Thymus (tissue), 11 donors: ENCODE data around the gene ZNF22. TPM values are rescaled to one million over a fixed set of nuclear protein-coding genes. Genes with fewer than 3 reads are reported as not detected.

Source experiments
- DNase-seq, 9 donors: peaks; one replicate each; pipeline ENCODE4 v3.0.0-alpha.2; 2013; ENCODE audit warnings: low spot score in 9 of 9, low read depth in 6 of 9, missing footprints in 1 of 9
- H3K27ac ChIP-seq, 2 donors: one replicate each; pipeline ENCODE4 v1.5.1; 2013; ENCODE audit warnings: control low read depth in 1 of 2, low read depth in 1 of 2, low read length in 1 of 2, mild to moderate bottlenecking in 1 of 2, moderate library complexity in 1 of 2
- H3K27me3 ChIP-seq, 2 donors: one replicate each; pipeline ENCODE4 v1.5.1; 2013; ENCODE audit warnings: low read length in 1 of 2; ENCODE audit not compliant: control insufficient read depth in 2 of 2, insufficient read depth in 1 of 2
- H3K36me3 ChIP-seq, 2 donors: one replicate each; pipeline ENCODE4 v1.5.1; 2013; ENCODE audit warnings: low read length in 1 of 2, mild to moderate bottlenecking in 1 of 2, moderate library complexity in 1 of 2; ENCODE audit not compliant: control insufficient read depth in 2 of 2, insufficient read depth in 2 of 2
- H3K4me1 ChIP-seq, 2 donors: one replicate each; pipeline ENCODE4 v1.5.1; 2013; ENCODE audit warnings: low read length in 2 of 2; ENCODE audit not compliant: control insufficient read depth in 2 of 2, insufficient read depth in 2 of 2
- H3K4me3 ChIP-seq, 2 donors: one replicate each; pipeline ENCODE4 v1.5.1; 2013; ENCODE audit warnings: low read length in 2 of 2, control low read depth in 1 of 2, mild to moderate bottlenecking in 1 of 2
- H3K9me3 ChIP-seq, 2 donors: one replicate each; pipeline ENCODE4 v1.5.1; 2013; ENCODE audit warnings: low read length in 1 of 2, mild to moderate bottlenecking in 1 of 2; ENCODE audit not compliant: control insufficient read depth in 2 of 2, insufficient read depth in 1 of 2
- WGBS: extraction: QIAGEN DNeasy Blood & Tissue Kit; methylation state at CpG from one replicate; pipeline ENCODE4 v1.1.7; 2013; 5-methylcytosine and 5-hydroxymethylcytosine counted together
- polyA plus RNA-seq: library from polyadenylated mRNA; stranded (reverse); fragments of 200-250 nt; gene quantifications from one replicate; pipeline ENCODE4 v1.2.3, GENCODE V29; 2013
- total RNA-seq: library from RNA; stranded (reverse); fragments of 120-200 nt; gene quantifications from one replicate; pipeline ENCODE4 v1.2.4, GENCODE V29; 2013
- donor health status: healthy.

The ZNF22 gene
- total and polyA plus RNA-seq, 2 donors: 51.7 to 83.1 TPM

DNA sequence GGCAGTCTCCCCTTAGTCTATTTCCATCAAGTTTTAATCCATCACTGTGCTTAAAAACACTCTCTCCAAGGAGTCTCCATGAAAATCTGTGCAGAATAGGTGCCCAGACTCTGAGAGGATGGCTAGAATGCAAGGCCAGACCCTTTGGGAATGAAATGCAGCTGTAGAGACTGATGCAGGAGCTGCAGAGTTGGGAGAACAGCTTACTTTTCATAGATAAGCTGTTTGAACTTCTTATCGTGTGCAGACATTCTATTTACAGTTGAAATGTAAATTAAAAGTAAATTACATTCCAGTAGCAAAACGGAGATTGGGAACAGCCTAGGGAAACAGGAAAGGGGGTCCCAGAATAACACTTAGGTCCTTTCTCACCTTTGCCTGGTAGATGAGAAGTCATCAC, 14.9 kb downstream of the ZNF22 start:
- H3K9me3 ChIP-seq: peaks cover 0 to 5% of the 10 kb centered on the region in 2 donors
- no peak overlapping the region for H3K27ac ChIP-seq
- no peak for DNase-seq
- H3K4me1 ChIP-seq: no peaks in the 10 kb centered on the region
- H3K4me3 ChIP-seq: no peak overlapping the region
- no peaks in the 10 kb centered on the region for H3K36me3 ChIP-seq
- H3K27me3 ChIP-seq: no peaks in the 10 kb centered on the region
- 98% methylated on average over 2 of the region's 2 CpGs for WGBS

DNA sequence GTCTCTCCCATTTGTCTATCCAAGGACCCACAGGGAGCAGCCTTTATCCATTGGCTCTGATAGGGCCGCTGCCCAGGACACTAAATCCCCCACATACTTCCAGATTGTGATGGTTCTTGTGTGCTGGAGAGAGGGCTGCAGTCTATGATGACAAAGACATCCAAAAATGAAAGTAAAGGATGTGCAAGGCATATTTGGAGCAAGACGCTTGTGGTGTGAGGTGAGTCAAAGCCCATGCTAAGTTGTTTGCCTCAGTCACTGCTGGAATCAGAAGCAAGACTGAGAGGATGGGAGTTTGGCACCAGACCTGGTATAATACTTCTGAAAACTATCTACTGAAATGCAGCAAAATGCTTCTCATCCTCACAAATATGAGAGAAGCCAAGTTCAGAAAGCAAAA, 22.7 kb downstream of the ZNF22 start:
- DNase-seq: no peak
- Histone ChIP-seq H3K36me3 (no peaks in the 10 kb centered on the region), H3K4me1 (no peaks in the 10 kb centered on the region), H3K27ac (no peak overlapping the region), H3K27me3 (no peaks in the 10 kb centered on the region), H3K4me3 (no peak overlapping the region), H3K9me3 (no peaks in the 10 kb centered on the region)
- WGBS: 94% methylated on average over 2 of the region's 2 CpGs

DNA sequence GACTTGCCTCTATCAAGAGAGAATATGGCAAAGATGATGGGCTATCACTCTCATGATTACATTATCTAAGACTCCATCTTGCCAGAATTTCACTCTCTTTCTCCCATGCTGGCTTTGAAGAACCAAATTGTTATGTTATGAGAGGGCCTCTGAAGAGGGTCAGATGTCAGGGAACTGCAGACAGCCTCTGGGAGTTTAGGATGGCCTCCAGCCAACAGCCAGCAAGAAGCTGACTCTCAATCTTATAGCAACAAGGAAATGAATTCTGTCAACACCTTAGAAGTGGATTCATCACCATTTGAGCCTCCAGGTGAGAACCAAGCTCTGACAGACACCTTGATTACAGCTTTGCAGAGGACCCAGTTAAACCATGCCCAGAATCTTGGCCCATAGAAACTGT, 33.6 kb downstream of the ZNF22 start:
- no peak overlapping the region for H3K27ac ChIP-seq
- no peak for DNase-seq
- no peaks in the 10 kb centered on the region for H3K36me3 ChIP-seq
- H3K9me3 ChIP-seq: peaks cover 0 to 6% of the 10 kb centered on the region in 2 donors
- H3K4me1 ChIP-seq: no peaks in the 10 kb centered on the region
- no peaks in the 10 kb centered on the region for H3K27me3 ChIP-seq
- no peak overlapping the region for H3K4me3 ChIP-seq

DNA sequence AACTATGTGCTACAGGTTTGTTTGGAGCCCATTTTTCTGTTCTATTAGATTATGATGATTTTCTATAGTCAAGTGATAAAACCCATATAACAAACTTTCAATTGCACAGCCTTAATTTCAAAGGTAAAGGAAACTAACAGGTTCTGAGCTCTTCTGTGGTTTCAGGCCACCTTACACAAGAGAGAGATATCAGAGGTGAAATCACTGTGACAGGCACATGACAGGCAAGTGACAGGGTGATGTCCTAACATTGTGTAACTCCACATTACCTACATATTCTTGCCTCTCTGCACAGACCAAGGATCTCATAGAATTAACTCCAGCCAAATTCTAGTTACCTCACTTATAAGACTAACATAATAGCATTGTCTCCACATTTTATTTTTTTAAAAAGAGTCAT, 35.0 kb downstream of the ZNF22 start:
- no peak for DNase-seq
- peaks cover 0 to 6% of the 10 kb centered on the region in 2 donors for H3K9me3 ChIP-seq

DNA sequence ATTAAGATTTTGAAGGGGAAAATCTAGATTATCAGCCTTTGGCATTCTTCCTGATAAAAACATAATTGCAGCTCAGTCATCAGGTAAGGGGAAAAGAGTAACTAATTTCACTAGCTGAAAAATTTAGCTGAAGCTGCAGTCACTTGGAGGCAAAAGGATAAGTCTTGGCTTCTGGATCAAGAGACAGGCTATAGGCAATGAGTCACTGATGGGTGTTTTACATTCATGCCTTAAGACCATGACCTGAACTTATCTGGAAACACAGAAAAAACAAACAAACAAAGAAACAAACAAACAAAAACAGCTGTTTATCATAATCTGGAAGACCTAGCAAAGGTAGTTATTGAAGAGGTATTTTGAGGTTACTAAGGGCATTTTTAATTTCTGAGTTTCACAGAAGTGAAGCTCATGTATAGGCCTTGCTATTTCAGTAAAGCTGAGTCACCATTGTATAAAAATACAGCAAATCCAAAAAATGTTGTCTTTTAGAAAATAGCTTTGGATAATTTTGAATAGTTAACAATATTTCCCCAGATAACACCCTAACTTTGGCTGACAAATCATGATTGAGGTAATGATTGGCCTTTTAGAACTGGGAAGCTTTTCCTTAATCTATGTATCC, 40.3 kb downstream of the ZNF22 start:
- no peak for DNase-seq
- no peaks in the 10 kb centered on the region for H3K4me1 ChIP-seq
- H3K9me3 ChIP-seq: no peaks in the 10 kb centered on the region
- H3K36me3 ChIP-seq: no peaks in the 10 kb centered on the region
- H3K27ac ChIP-seq: no peak overlapping the region
- H3K27me3 ChIP-seq: no peaks in the 10 kb centered on the region
- no peak overlapping the region for H3K4me3 ChIP-seq

More for the DNA sequence above, 35.0 kb downstream of the ZNF22 start:
- Histone ChIP-seq H3K36me3 (no peaks in the 10 kb centered on the region), H3K4me3 (no peak overlapping the region), H3K4me1 (no peaks in the 10 kb centered on the region), H3K27me3 (no peaks in the 10 kb centered on the region), H3K27ac (no peak overlapping the region)

DNA sequence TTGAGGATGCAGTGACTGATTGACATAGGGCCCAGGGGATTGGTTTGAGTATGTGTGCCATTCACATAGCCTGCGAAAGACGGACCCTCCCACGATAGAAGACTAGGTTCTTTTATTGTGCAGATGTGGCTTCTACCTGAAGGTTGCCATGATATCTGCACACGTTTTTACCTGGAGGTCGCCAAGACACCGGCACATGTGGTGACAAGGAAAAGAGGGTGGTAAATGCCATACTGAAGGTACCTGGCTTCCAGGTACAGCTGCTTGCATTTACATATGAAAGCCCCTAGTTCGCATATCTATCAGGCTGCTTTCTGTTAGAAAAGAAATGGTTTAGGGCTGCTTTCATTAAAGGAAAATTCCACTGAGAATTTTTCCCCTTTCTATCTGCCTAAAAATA, 43.6 kb downstream of the ZNF22 start:
- no peaks in the 10 kb centered on the region for H3K4me1 ChIP-seq
- H3K4me3 ChIP-seq: no peak overlapping the region
- H3K36me3 ChIP-seq: no peaks in the 10 kb centered on the region
- DNase-seq: no peak
- 92% methylated on average over 7 of the region's 7 CpGs for WGBS
- H3K27me3 ChIP-seq: no peaks in the 10 kb centered on the region
- H3K9me3 ChIP-seq: no peaks in the 10 kb centered on the region
- no peak overlapping the region for H3K27ac ChIP-seq

DNA sequence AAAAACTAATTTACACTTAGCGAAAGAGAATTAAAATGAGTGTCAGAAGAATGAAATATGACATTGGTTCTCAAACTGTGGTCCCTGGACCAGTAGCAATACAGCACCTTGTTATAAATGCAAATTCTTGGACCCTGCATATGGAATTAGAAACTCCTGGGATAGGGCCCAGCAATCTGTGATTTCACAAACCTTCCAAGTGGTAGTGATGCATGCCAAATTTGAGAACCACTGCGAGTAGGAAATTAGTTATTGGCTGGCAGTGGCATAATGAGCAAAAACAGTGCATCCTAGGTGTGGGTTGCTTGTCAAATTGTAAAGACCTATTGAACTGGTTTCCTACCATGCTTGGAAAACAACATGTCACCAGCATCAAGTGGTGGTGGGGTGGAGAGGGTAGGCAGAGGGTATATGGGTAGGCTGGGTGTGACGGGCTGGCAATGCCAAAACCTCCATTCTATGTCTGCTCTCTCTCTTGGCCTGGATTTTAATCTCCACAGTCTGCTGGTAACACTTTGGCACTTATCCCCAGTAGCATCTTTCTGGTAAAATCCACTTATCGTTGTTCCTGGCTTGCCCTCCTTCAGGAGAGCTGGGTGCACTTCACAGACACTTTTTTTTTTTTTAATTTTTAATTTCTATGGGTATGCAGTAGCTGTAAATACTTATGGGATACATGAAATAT, 50.0 kb downstream of the ZNF22 start:
- H3K36me3 ChIP-seq: no peaks in the 10 kb centered on the region
- H3K27me3 ChIP-seq: no peaks in the 10 kb centered on the region
- H3K9me3 ChIP-seq: no peaks in the 10 kb centered on the region
- H3K4me3 ChIP-seq: no peak overlapping the region
- H3K4me1 ChIP-seq: no peaks in the 10 kb centered on the region
- no peak for DNase-seq
- no peak overlapping the region for H3K27ac ChIP-seq
- WGBS: 74% methylated on average over 4 of the region's 4 CpGs

DNA sequence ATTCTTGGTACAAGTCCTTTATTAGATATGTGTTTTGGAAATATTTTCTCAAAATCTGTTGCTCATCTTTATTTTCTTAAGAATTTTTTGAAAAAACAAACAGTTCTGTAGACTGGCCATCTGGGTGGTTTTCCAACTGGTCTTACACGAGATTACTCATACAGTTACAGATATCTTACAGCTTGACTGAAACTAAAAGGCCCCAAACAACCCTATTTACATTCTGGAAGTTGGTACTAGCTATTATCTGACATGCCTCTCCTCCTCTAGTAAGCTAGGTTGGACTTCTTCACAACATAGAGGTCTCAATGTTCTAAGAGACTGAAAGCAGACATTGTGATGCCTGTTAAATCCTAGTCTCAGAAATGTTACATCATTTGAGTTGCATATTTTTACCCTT, 52.0 kb downstream of the ZNF22 start:
- 85% methylated on average over 1 of the region's 1 CpG for WGBS
- Histone ChIP-seq H3K4me3 (no peak overlapping the region), H3K9me3 (no peaks in the 10 kb centered on the region), H3K27me3 (no peaks in the 10 kb centered on the region), H3K36me3 (no peaks in the 10 kb centered on the region), H3K4me1 (no peaks in the 10 kb centered on the region), H3K27ac (no peak overlapping the region)
- DNase-seq: no peak

DNA sequence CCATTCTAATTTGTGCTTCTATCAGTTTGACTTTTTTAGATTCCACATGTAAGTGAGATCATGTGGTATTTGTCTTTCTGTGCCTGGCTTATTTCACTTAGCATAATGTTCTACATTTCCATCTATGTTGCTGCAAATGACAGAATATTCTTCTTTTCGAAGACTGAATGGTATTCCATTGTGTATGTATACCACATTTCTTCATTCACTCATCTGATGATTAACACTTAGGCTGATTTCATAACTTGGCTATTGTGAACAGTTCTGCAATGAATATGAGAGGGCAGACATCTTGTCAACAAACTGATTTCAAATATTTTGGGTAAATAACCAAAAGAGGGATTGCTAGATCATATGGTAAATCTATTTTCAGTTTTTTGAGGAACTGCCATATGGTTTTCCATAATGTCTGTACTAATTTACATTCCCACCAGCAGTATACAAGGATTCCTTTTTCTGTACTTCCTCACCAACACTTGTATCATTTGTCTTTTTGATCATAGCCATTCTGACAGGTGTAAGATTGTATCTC, 52.9 kb downstream of the ZNF22 start:
- Histone ChIP-seq H3K9me3 (no peaks in the 10 kb centered on the region), H3K36me3 (no peaks in the 10 kb centered on the region), H3K27ac (no peak overlapping the region), H3K4me1 (no peaks in the 10 kb centered on the region), H3K4me3 (no peak overlapping the region), H3K27me3 (no peaks in the 10 kb centered on the region)
- WGBS: 97% methylated on average over 1 of the region's 1 CpG
- DNase-seq: no peak
